ENCODE results near the gene NSDHL. TPM values are rescaled to one million over a fixed set of nuclear protein-coding genes. Genes with fewer than 3 reads are reported as not detected.

NSDHL gene
- total and polyA plus RNA-seq, 2 of the 4 experiments (the other 2 are of a cell fraction), result 22.8 to 26.0 TPM

GRCh38 chrX:152892999-152893891 is 62.4 kb downstream of the NSDHL start:
- DNase-seq (no peak), ATAC-seq (ENCODE audit: low read depth) (no peak)
- H3K79me1 ChIP-seq (ENCODE audit: low read depth in 1 of 2, low read length in 2 of 2), result no peaks in the 10 kb centered on the region
- H2BK20ac ChIP-seq (ENCODE audit: low read depth, low read length), result no peak overlapping the region
- 51% methylated on average over 6 of the region's 22 CpGs; no CpG with 5 or more reads in 1 of the 2 experiments for WGBS, 2 experiments (ENCODE audit: extremely low coverage in 2 of 2, insufficient read length in 1 of 2)
- no peak overlapping the region for H2BK15ac ChIP-seq (ENCODE audit: low read depth, low read length)
- H3K36me3 ChIP-seq (ENCODE audit: control insufficient read depth, insufficient read depth, low read length), result no peaks in the 10 kb centered on the region
- H4K8ac ChIP-seq (ENCODE audit: low read depth in 2 of 2, low read length in 2 of 2), result no peak overlapping the region
- H3K4me2 ChIP-seq (ENCODE audit: low read depth, low read length), result no peak overlapping the region
- H3K4me1 ChIP-seq (ENCODE audit: control insufficient read depth, insufficient read depth, low read length), result no peaks in the 10 kb centered on the region
- no peak overlapping the region for H4K91ac ChIP-seq (ENCODE audit: insufficient read depth, low read depth, low read length)
- no peak overlapping the region for H3K9ac ChIP-seq (ENCODE audit: low read depth, low read length)
- dilution Hi-C loops (cut with HindIII; ENCODE audit: low sequenced_read_pairs, unreplicated experiment), result no loop called here
- no peak overlapping the region for H2AK5ac ChIP-seq (ENCODE audit: low read depth, low read length)
- no peak overlapping the region for H2BK5ac ChIP-seq (ENCODE audit: low read depth, low read length, poor library complexity, severe bottlenecking)
- no peak overlapping the region for H3K14ac ChIP-seq (replicated peaks; ENCODE audit: low read depth, low read length)
- no peak overlapping the region for H3K27ac ChIP-seq (ENCODE audit: insufficient read depth, low read length)
- no peak overlapping the region for H3K4ac ChIP-seq (ENCODE audit: low read depth, low read length)
- TF ChIP-seq CTCF (conservative IDR thresholded peaks at IDR 0.05; ENCODE audit: low read depth, low read length) (no peak), POLR2A (IDR thresholded peaks at IDR 0.05; ENCODE audit: low read depth, low read length) (no peak), NFE2L2 (IDR thresholded peaks at IDR 0.05; ENCODE audit: low read depth, low read length) (no peak), RAD21 (IDR thresholded peaks at IDR 0.05; ENCODE audit: low read length) (no peak), SMC3 (IDR thresholded peaks at IDR 0.05; ENCODE audit: low read depth, low read length) (no peak)
- no peak overlapping the region for H3K18ac ChIP-seq (ENCODE audit: low read depth, low read length)
- H3K4me3 ChIP-seq (ENCODE audit: insufficient read depth, low read depth, low read length), result no peak overlapping the region
- no peak overlapping the region for H4K5ac ChIP-seq (ENCODE audit: low read depth, low read length)
- ChIA-PET POLR2A (ENCODE audit: unreplicated experiment) (no interaction called here), CTCF (no interaction called here)
- H2BK120ac ChIP-seq (ENCODE audit: low read depth, low read length), result no peak overlapping the region
- H2AFZ ChIP-seq (replicated peaks; ENCODE audit: low read length, poor library complexity), result no peak overlapping the region
- in situ Hi-C loops (cut with MboI; ENCODE audit: low sequenced_read_pairs), result no loop called here
- H3K9me1 ChIP-seq (ENCODE audit: insufficient read depth, low read length), result no peaks in the 10 kb centered on the region
- H2AK9ac ChIP-seq (replicated peaks; ENCODE audit: low read depth, low read length, poor library complexity), result no peak overlapping the region
- intact Hi-C loops (cut with micrococcal nuclease), result no loop called here
- peaks cover 1% of the 10 kb centered on the region; the same call in 1 of the 2 replicates for H3K9me3 ChIP-seq (ENCODE audit: control insufficient read depth, insufficient read depth, low read length)
- no peak overlapping the region for H3K56ac ChIP-seq (ENCODE audit: extremely low read depth, insufficient read depth, low read length)
- no peak overlapping the region for H3K23ac ChIP-seq (ENCODE audit: low read depth, low read length)
- H4K20me1 ChIP-seq (ENCODE audit: insufficient read depth, low read length), result no peaks in the 10 kb centered on the region
- H3K27me3 ChIP-seq (ENCODE audit: control insufficient read depth, insufficient read depth, low read length), result peaks cover 22% of the 10 kb centered on the region
- BruUV-seq (replicated peaks), result no TSS peak
